HCT116 (cell line): ENCODE measurements around the gene NXN.

ENCODE experiments used
- CEBPB ChIP-seq: IDR thresholded peaks from 2 replicates; pipeline ENCODE4 v1.6.1; 2012; ENCODE audit warnings: low read depth
- CTCF ChIP-seq, 3 experiments: fragments of 200-600 bp in 1 of 3; sonication (generic) in 1 of 3; IDR thresholded peaks in 2 of 3; conservative IDR thresholded peaks in 1 of 3; 2 replicates each; pipeline ENCODE4 v1.5.1; 2012 to 2017; ENCODE audit warnings: low read depth in 2 of 3, low read length in 2 of 3, antibody characterized with exemption in 1 of 3, borderline replicate concordance in 1 of 3, control low read depth in 1 of 3, mild to moderate bottlenecking in 1 of 3, mixed read lengths in 1 of 3, mixed run types in 1 of 3, moderate library complexity in 1 of 3; ENCODE audit not compliant: insufficient read depth in 1 of 3
- EZH2 ChIP-seq: fragments of 200-600 bp; sonication (generic); IDR thresholded peaks from 2 replicates; pipeline ENCODE4 v1.6.1; 2017; ENCODE audit warnings: antibody characterized with exemption, mixed run types
- EZH2phosphoT487 ChIP-seq: fragments of 200-600 bp; IDR thresholded peaks from 2 replicates; pipeline ENCODE4 v1.6.1; 2018; ENCODE audit warnings: antibody characterized with exemption, borderline replicate concordance
- POLR2A ChIP-seq: IDR thresholded peaks from 2 replicates; pipeline ENCODE4 v1.7.0; 2011; ENCODE audit warnings: borderline replicate concordance; ENCODE audit not compliant: insufficient read depth, insufficient read length; ENCODE audit errors: extremely low read depth
- POLR2AphosphoS5 ChIP-seq: IDR thresholded peaks from 2 replicates; pipeline ENCODE4 v1.6.1; 2011; ENCODE audit warnings: mild to moderate bottlenecking, low read depth, low read length, moderate library complexity
- YY1 ChIP-seq: IDR thresholded peaks from 2 replicates; pipeline ENCODE4 v1.6.1; 2011; ENCODE audit warnings: low read length, low read depth, moderate library complexity, mild to moderate bottlenecking; ENCODE audit not compliant: insufficient replicate concordance; ENCODE audit errors: extremely low read depth
- ZNF274 ChIP-seq: fragments of 200-500 bp; sonication (Bioruptor generic); IDR thresholded peaks from 2 replicates; pipeline ENCODE4 v1.6.1; 2014; ENCODE audit warnings: mild to moderate bottlenecking, low read depth, low read length, inconsistent platforms

DNA sequence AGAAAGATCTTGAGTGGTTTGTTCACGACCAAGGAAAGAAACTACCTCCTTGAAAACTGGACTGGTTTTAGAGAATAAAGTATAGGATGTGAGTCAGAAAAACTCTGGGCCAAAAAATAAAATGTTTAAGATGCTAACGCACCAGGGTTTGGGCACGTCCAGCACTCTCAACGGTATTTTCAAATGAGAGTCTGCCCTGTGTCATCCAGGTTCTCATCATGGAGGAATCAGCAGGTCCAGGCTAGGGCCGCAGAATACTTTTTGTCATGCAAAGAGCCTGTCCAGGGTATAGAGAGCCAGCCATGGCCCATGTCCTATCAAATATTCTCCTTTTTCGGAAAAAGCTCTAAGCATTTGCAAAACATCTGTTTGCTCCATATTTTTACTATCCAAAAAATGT lies 2.4 kb downstream of the NXN start:
- TF ChIP-seq CEBPB = no peak
- TF ChIP-seq ZNF274 = no peak
- no peak for TF ChIP-seq POLR2A
- TF ChIP-seq CTCF (IDR thresholded peaks at IDR 0.05 in 2 of 3, conservative IDR thresholded peaks at IDR 0.05 in 1 of 3; ENCODE audit: borderline replicate concordance in 1 of 3, insufficient read depth in 1 of 3, low read depth in 2 of 3, low read length in 2 of 3) = no peak
- no peak for TF ChIP-seq EZH2
- TF ChIP-seq POLR2AphosphoS5 = no peak
- no peak for TF ChIP-seq YY1
- no peak for TF ChIP-seq EZH2phosphoT487
